Tibial artery (tissue), 4 donors: ENCODE measurements around the gene METTL24.

Experiments used
- DNase-seq, 2 donors: peaks; one replicate each; pipeline ENCODE4 v3.0.0-alpha.2; 2019
- H3K27ac ChIP-seq, 2 donors: fragments of 200-600 bp; sonication (generic) in 1 of 2; 1 replicate in 1 of 2; 2 replicates in 1 of 2; pipeline ENCODE4 v1.5.1; 2018 to 2019; ENCODE audit warnings: mild to moderate bottlenecking in 1 of 2
- H3K27me3 ChIP-seq, 2 donors: fragments of 200-600 bp; sonication (generic) in 1 of 2; one replicate each; pipeline versions ENCODE4 v1.5.1 to v1.6.0; 2016 to 2019
- H3K36me3 ChIP-seq, 3 donors: fragments of 200-600 bp; sonication (generic) in 2 of 3; one replicate each; pipeline ENCODE4 v1.5.1; 2016 to 2019; ENCODE audit warnings: mild to moderate bottlenecking in 2 of 3
- H3K4me1 ChIP-seq, 4 donors: fragments of 200-600 bp; sonication (generic) in 2 of 4; 1 replicate in 3 of 4; 2 replicates in 1 of 4; pipeline ENCODE4 v1.5.1; 2016 to 2019
- H3K4me3 ChIP-seq, 2 donors: fragments of 200-600 bp; sonication (generic) in 1 of 2; 1 replicate in 1 of 2; 2 replicates in 1 of 2; pipeline ENCODE4 v1.5.1; 2018 to 2019; ENCODE audit warnings: mild to moderate bottlenecking in 2 of 2
- H3K9me3 ChIP-seq, 3 donors: fragments of 200-600 bp; sonication (generic) in 1 of 3; one replicate each; pipeline ENCODE4 v1.5.1; 2016 to 2019
- CTCF ChIP-seq, 2 experiments: fragments of 200-600 bp in 1 of 2; fragments of 450-650 bp in 1 of 2; IDR thresholded peaks; one replicate each; pipeline ENCODE4 v1.5.1; 2017 to 2019; ENCODE audit warnings: antibody characterized with exemption in 2 of 2, mild to moderate bottlenecking in 1 of 2, moderate library complexity in 1 of 2
- intact Hi-C: fragments of 100-400 bp; cut with DNase I; formaldehyde crosslinking; loops from one replicate; pipeline ENCODE4 v1.15.0; 2023; ENCODE audit warnings: low total_unique reads

The METTL24 gene

GRCh38 chr6:110216140-110216539 is 142.0 kb downstream of the METTL24 start:
- TF ChIP-seq CTCF (IDR thresholded peaks at IDR 0.05): no peak
- no peak overlapping the region for H3K4me3 ChIP-seq
- H3K4me1 ChIP-seq: no peaks in the 10 kb centered on the region
- no peak for DNase-seq
- H3K27ac ChIP-seq: no peak overlapping the region
- intact Hi-C loops: no loop called here
- H3K9me3 ChIP-seq: no peaks in the 10 kb centered on the region
- no peaks in the 10 kb centered on the region for H3K27me3 ChIP-seq
- peaks cover 70 to 88% (median 80%) of the 10 kb centered on the region in 3 donors for H3K36me3 ChIP-seq

GRCh38 chr6:110214338-110214737 is 143.8 kb downstream of the METTL24 start:
- Histone ChIP-seq H3K27me3 (no peaks in the 10 kb centered on the region), H3K9me3 (no peaks in the 10 kb centered on the region), H3K36me3 (peaks cover 59 to 75% (median 70%) of the 10 kb centered on the region in 3 donors), H3K4me1 (no peaks in the 10 kb centered on the region), H3K27ac (no peak overlapping the region), H3K4me3 (no peak overlapping the region)
- no peak for DNase-seq
- TF ChIP-seq CTCF (IDR thresholded peaks at IDR 0.05): no peak
- intact Hi-C loops: no loop called here

- Histone ChIP-seq H3K9me3 (no peaks in the 10 kb centered on the region), H3K4me3 (no peak overlapping the region), H3K27ac (no peak overlapping the region), H3K27me3 (no peaks in the 10 kb centered on the region), H3K4me1 (no peaks in the 10 kb centered on the region), H3K36me3 (peaks cover 42 to 57% (median 54%) of the 10 kb centered on the region in 3 donors)
- intact Hi-C loops: no loop called here
- no peak for DNase-seq
- TF ChIP-seq CTCF (IDR thresholded peaks at IDR 0.05): no peak
Measured at GRCh38 chr6:110211753-110212152, 146.4 kb downstream of the METTL24 start.

DNA sequence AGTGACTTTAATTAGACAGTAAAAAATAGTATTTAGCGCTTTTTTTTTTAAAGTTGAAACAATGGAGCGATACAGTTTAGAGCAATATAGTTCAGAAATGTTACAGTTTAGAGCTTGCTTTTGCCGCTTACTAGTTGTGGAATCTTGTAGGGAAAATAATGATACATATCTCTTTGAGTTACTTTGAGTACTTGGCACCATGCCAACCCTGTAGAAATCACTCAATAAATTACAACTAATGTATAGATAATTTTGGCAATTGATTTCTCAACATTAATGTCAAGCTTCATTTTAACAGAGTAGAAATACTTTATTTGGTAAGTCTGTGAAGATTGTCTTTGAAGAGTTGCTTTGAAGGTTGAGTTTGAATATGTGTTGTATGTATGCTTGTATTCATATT is 150.5 kb downstream of the METTL24 start:
- Histone ChIP-seq H3K27me3 (no peaks in the 10 kb centered on the region), H3K36me3 (peaks cover 19 to 30% (median 22%) of the 10 kb centered on the region in 3 donors), H3K4me3 (no peak overlapping the region), H3K4me1 (no peaks in the 10 kb centered on the region), H3K27ac (no peak overlapping the region), H3K9me3 (no peaks in the 10 kb centered on the region)
- no peak for TF ChIP-seq CTCF (IDR thresholded peaks at IDR 0.05)
- no peak for DNase-seq
- intact Hi-C loops: no loop called here

DNA sequence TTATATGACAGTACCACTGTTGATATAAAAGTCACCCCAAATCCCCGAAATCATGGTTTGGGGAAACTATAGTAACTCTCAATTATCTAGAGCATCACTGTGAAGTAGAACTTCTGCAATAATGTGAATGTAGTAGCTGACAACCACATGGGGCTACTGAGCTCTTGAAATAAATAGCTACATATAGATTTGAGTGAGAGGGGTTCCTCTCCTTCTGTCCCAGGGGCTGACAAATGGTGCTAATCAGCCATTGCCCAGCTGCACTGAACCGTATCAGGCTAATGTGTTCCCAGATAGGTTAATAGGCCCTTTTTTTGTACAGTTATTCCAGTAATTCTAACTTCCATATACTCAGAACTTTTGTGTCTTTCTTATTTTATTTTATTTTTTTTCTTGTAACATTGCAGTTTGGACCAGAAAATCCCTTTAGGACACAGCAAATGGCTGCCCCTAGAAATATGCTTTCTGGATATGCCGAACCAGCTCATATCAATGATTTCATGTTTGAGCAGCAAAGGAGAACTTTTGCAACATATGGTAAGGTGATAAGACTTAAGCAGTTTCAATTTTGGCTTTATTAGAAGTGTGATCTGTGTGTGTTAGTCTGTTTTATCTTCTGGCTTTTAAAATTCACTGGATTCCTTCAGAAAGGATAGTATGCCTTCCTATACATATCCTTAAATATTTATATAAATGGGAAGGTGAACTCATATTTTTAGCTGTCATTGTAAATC is 156.8 kb downstream of the METTL24 start:
- no peak overlapping the region for H3K4me3 ChIP-seq
- no peak for DNase-seq
- H3K9me3 ChIP-seq: no peaks in the 10 kb centered on the region
- H3K27me3 ChIP-seq: no peaks in the 10 kb centered on the region
- intact Hi-C loops: no loop called here
- H3K27ac ChIP-seq: no peak overlapping the region
- no peak for TF ChIP-seq CTCF (IDR thresholded peaks at IDR 0.05)
- H3K4me1 ChIP-seq: no peaks in the 10 kb centered on the region
- peaks cover 0 to 6% (median 0%) of the 10 kb centered on the region in 3 donors for H3K36me3 ChIP-seq
